HPDE6-E6E7 (cell line): ENCODE results near the gene CDX2.

Experiments used
- DNase-seq: peaks from one replicate; pipeline ENCODE4 v3.0.0; 2011; ENCODE audit warnings: missing footprints; ENCODE audit errors: extremely low spot score

Gene CDX2

DNA sequence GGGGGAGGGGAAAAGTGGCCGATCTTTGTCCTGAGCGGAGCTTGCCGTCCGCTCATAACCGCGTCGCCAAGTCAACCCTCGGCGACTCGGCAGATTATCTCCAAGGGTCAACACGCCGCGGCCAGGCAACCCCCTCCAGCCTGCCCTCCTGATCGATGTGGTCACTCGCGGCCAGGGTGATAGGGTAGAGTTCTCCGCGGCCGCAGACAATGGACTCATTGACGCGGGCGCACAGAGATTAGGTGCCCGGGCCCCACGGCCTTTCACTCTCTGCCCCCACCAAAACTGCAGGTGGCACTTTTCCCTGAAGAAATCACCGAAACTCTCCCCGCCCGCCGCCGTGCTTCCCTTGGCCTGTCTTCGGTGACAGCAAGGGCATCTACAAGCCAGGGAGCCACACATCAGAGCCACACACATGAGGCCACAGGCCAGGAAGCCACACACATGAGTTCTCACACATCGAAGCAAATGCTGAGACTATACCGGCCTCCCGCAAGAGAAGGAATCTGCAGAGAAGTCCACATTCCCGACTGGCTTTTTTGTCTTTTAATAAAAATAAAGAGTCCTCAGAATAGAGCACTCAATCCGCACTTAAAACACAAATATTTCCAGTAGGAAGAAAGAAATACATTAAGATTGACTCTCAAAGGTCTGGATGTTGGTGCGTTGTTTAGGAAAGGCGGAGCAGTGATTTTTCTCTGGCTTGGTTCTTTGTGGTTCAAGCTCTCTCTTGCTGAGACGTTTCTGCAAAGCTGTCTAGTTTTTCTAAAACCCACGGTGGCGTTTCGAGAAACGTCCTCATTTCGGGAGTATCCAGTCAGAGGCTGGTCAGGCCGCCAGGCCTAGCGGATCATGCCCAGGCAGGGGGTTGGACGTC is 50.8 kb downstream of the CDX2 start:
- DNase-seq: no peak

DNA sequence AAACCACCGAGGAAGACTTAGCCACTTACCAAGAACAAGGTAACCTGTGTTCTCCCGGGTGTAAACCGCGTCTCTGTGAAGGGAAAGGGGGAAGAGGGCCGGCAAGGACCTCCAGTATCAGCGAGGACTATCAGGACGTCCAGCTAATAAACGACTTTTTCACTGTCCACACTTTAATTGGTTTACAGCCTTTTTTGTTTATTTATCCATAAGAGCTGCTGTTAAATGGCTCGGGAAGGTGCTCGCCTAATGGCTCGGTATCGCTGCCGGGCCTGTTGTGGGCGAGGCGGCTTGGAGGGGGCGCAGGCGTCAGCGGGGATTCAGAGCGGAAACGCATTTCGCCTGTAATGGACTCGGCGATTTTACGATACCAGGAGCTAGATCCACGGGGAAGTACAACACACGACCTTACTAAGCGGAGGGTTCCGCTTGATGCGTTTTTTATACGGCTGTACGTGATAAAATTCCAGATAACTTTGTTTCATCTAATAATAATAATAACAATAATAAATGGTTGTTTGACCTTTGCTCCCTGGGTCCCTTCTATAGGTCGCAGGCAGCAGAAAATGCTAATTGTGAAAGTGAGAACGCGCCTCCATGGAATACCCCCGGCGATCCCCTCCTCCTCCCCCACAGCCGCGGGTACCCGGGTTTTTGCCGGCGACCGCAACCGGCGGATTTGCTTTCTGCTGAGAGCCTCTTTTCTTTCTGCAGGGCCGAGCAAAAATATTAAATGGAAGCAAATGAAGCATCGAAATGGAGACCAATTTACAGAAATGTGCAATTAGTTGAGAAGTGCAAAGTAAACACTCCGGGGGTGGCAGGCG is 51.8 kb downstream of the CDX2 start:
- no peak for DNase-seq

DNA sequence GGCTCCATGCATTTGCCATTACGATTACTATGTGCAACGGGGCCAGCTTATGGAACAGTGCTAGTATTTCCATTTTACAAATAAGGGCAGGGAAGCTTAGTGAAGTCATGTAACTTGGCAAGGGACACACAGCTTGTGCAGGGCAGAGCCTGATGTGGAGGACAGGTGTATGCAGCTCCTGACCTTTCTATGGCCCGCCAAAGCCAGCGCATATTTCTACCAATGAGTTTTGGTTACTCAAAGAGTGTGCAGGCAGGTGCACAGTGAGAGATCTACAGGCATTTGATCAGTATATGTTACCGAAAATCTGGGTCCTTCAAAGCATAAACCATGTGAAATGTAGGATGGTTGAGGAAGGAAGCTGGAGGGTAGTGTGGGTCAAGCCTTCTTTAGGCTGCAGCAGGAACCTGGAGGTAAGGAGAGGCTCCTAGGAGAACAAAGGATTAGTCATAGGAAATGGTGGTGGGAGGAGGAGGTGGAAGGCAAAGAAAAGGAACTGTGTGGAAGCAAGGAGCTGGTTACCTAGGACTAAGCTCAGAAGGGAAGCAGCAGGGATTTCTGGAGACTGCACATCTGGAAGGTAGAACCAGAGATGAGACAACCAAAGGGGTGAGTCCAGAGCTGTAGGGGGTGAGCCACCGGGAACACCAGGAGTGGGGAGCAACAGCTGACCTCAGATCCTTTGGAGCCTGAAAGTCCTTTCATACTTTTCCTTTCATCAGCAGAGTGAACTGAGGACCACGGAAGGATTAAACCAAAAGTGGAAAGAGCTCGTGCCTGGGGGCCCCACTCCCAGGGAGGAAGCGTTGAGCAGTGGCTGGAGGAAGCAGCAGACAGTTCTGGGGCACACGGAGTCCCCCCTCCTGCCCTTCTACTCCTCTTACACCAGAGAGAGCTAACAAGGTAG is 53.6 kb downstream of the CDX2 start:
- no peak for DNase-seq

GRCh38 chr13:27913160-27913559 is 56.0 kb downstream of the CDX2 start:
- no peak for DNase-seq

DNA sequence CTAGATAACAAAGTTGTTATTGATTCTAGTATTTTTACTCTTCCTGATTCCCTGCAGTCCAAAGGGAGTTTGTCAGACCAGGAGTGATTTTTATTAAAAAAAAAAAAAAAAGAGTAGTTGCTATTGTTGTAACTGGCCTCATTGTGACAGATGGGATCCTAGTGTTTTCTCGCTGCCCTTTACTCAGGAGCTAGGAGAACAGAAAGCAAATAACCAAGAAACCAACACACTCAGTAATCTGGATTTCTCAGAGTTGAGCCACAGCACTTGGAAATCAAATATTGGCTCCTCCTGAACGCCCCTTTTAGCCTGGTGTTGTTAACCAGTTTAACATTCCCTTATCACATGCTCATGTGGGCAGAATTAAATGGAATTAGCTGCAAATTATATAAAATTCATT is 57.6 kb downstream of the CDX2 start:
- no peak for DNase-seq
